ENCODE data around the gene FGF14. TPM values are rescaled to one million over a fixed set of nuclear protein-coding genes. Genes with fewer than 3 reads are reported as not detected.

The FGF14 gene
- total RNA-seq, 1 donor from 2014 or later: 2.9 TPM

DNA sequence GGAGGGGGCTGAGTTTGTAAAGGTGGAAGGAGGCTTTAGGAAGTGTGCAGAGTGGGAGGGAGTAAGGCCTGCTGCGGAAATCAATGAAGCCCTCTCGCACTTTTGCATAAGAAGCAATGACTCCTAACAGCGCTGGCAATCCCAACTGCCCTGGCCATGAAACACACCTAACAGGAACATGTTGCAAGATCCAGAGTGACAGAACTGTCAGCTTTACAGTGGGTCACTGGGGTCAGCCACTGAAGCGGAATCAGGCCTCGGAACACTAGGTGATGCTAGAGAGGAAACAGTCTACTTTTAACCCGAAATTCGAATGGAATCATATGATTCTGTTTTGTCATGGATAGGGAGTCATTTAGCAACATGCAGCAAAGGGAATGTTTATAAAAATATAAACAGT lies 54.4 kb downstream of the FGF14 start:
- TF ChIP-seq CTCF (IDR thresholded peaks at IDR 0.05; ENCODE audit: borderline replicate concordance): no peak
- Histone ChIP-seq H3K36me3 (no peaks in the 10 kb centered on the region), H3K4me3 (no peak overlapping the region), H3K27me3 (ENCODE audit: low read depth) (no peaks in the 10 kb centered on the region), H3K27ac (replicated peaks) (no peak overlapping the region), H3K9me3 (replicated peaks) (no peaks in the 10 kb centered on the region), H3K4me1 (no peaks in the 10 kb centered on the region)
- DNase-seq: no peak
- intact Hi-C loops (cut with micrococcal nuclease): no loop called here

DNA sequence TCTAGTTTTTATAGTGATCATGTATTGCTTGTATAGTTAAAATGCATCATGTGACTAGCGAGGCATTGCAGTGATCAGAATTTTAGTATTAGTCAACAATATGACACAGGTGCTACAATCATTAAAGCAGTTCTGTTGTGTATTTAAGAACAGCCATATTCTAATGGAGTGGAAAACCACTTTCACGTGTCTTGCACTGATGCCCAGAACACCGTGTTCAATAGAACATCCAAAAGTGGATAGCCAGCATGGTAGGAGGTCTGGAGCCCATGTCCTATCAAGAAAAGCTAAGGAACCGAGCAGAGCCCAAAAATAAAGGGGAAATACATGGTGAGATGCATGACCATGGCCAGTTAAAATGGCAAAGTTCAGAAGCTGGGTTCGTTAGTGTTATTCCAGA lies 55.1 kb downstream of the FGF14 start:
- Histone ChIP-seq H3K36me3 (no peaks in the 10 kb centered on the region), H3K4me3 (no peak overlapping the region), H3K4me1 (no peaks in the 10 kb centered on the region), H3K27me3 (ENCODE audit: low read depth) (no peaks in the 10 kb centered on the region), H3K27ac (replicated peaks) (no peak overlapping the region), H3K9me3 (replicated peaks) (no peaks in the 10 kb centered on the region)
- intact Hi-C loops (cut with micrococcal nuclease): no loop called here
- no peak for TF ChIP-seq CTCF (IDR thresholded peaks at IDR 0.05; ENCODE audit: borderline replicate concordance)
- no peak for DNase-seq

DNA sequence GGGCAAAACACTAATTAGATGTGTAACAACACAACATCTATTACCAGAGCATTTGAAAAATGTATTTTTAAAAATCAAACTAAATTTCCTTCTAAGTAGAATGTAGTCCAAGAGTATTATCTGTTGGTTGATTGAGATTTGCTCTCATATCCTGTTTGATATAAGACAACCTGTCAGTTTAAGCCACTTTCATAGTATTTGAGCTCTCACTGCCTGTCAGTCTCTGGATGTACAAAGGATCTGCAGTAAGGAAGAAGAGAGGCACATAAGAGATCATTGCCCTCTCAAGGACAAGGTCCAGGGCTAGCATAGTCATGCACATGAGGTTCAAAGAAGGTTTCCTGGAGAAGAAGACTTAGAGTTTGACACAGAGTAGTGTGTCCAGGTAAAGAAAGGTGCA lies 57.4 kb downstream of the FGF14 start:
- Histone ChIP-seq H3K4me3 (no peak overlapping the region), H3K4me1 (no peaks in the 10 kb centered on the region), H3K9me3 (replicated peaks) (no peaks in the 10 kb centered on the region), H3K36me3 (no peaks in the 10 kb centered on the region), H3K27me3 (ENCODE audit: low read depth) (no peaks in the 10 kb centered on the region), H3K27ac (replicated peaks) (no peak overlapping the region)
- TF ChIP-seq CTCF (IDR thresholded peaks at IDR 0.05; ENCODE audit: borderline replicate concordance): no peak
- intact Hi-C loops (cut with micrococcal nuclease): no loop called here
- DNase-seq: no peak

DNA sequence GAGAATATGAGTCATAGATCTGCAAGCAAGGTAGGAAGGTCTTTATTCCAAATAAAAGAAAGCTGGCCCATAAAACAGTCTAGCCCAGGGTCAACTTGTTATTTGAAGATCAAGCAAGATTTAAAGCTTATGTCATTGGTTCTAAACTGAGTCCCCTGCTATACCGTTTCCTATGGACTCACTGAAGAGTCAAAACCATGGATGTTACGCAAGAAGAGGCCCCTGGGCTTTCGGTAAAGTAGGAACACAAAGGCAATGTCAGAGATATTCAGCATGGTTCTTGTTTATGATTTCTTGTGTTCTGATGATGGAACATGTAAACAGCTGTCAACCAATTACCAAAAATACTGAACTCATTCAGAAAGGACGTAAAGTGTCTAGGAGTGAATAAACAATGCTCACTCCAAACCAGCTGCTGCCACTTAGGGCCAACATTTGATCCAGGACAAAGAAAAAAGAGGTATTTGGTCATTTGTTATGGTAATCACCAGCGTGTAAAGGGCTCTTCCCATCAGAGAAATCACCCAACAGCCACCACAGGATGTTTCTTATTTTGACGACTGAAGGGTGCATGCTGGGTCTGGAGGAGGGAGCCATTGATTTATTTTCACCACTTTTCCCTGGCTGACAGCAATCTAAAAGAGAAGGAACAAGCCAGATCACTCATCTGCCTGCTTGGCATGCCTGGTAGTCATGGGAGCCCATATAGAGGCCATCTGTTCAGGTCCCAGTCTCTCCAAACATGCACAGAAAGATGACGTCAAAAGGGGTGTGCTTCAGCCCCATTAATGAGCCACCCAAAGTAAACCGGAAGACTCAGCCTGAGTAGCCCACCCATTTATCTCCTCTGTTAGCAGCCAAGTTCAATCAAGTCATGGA lies 68.3 kb downstream of the FGF14 start:
- no peak overlapping the region for H3K4me3 ChIP-seq
- H3K4me1 ChIP-seq: no peaks in the 10 kb centered on the region
- no peaks in the 10 kb centered on the region for H3K36me3 ChIP-seq
- TF ChIP-seq CTCF (IDR thresholded peaks at IDR 0.05; ENCODE audit: borderline replicate concordance): no peak
- H3K27ac ChIP-seq (replicated peaks): no peak overlapping the region
- H3K27me3 ChIP-seq (ENCODE audit: low read depth): peaks cover 3% of the 10 kb centered on the region
- DNase-seq: no peak
- H3K9me3 ChIP-seq (replicated peaks): no peaks in the 10 kb centered on the region
- intact Hi-C loops (cut with micrococcal nuclease): no loop called here

- H3K27ac ChIP-seq (replicated peaks): no peak overlapping the region
- no peak for DNase-seq
- H3K36me3 ChIP-seq: no peaks in the 10 kb centered on the region
- no peaks in the 10 kb centered on the region for H3K9me3 ChIP-seq (replicated peaks)
- H3K4me3 ChIP-seq: no peak overlapping the region
- no peak for TF ChIP-seq CTCF (IDR thresholded peaks at IDR 0.05; ENCODE audit: borderline replicate concordance)
- no peaks in the 10 kb centered on the region for H3K27me3 ChIP-seq (ENCODE audit: low read depth)
- intact Hi-C loops (cut with micrococcal nuclease): no loop called here
- no peaks in the 10 kb centered on the region for H3K4me1 ChIP-seq
These were observed 72.9 kb downstream of the FGF14 start for GRCh38 chr13:102328909-102329308.
